Breast epithelium (tissue), 3 donors: Measurements from ENCODE around the gene CXCL14.

ENCODE experiments used
- POLR2A ChIP-seq: fragments of 450-650 bp; IDR thresholded peaks from one replicate; pipeline ENCODE4 v1.6.1; 2016; ENCODE audit warnings: antibody characterized with exemption, mild to moderate bottlenecking, moderate library complexity
- POLR2AphosphoS5 ChIP-seq, 3 donors: sonication (generic); formaldehyde crosslinking; IDR thresholded peaks; one replicate each; pipeline ENCODE4 v1.6.1; 2017; ENCODE audit warnings: antibody characterized with exemption in 3 of 3
- TF ChIP-seq, protein P1 (sequence below), 3 donors: fragments of 450-650 bp; IDR thresholded peaks; one replicate each; pipeline ENCODE4 v1.5.1; 2016 to 2017; ENCODE audit warnings: antibody characterized with exemption in 3 of 3, mild to moderate bottlenecking in 3 of 3, moderate library complexity in 3 of 3

DNA sequence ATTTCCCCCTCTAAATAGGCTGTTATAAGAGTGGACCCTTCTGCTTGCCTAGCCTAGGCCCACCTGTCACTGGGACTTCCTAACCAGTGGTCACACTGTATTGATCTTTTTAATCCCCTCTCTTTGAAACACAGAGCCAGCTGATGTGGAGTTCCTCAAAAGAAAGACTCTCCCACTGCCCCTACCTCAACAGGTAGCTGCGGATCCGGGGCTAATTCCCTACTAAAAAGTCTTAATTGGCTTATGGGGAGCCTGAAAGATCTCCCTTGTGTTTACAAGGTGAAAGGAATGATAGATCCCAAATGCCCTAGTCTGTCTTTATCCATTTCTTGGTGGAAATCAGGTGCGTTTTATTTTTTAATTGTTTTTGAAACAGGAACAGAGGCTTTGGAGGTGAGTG, 45.0 kb downstream of the CXCL14 start:
- no peak for TF ChIP-seq POLR2AphosphoS5 (IDR thresholded peaks at IDR 0.05)
- TF ChIP-seq, protein P1, sequence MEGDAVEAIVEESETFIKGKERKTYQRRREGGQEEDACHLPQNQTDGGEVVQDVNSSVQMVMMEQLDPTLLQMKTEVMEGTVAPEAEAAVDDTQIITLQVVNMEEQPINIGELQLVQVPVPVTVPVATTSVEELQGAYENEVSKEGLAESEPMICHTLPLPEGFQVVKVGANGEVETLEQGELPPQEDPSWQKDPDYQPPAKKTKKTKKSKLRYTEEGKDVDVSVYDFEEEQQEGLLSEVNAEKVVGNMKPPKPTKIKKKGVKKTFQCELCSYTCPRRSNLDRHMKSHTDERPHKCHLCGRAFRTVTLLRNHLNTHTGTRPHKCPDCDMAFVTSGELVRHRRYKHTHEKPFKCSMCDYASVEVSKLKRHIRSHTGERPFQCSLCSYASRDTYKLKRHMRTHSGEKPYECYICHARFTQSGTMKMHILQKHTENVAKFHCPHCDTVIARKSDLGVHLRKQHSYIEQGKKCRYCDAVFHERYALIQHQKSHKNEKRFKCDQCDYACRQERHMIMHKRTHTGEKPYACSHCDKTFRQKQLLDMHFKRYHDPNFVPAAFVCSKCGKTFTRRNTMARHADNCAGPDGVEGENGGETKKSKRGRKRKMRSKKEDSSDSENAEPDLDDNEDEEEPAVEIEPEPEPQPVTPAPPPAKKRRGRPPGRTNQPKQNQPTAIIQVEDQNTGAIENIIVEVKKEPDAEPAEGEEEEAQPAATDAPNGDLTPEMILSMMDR (IDR thresholded peaks at IDR 0.05) = no peak
- TF ChIP-seq POLR2A = no peak
